Measurements from ENCODE around the gene MS4A6A. TPM values are rescaled to one million over a fixed set of nuclear protein-coding genes. Genes with fewer than 3 reads are reported as not detected.
"Not testable (repeated sequence)": the region's sequence is repeated elsewhere in the genome, so short reads cannot be mapped to it uniquely, and the experiment has no call there.

MS4A6A gene
- total RNA-seq, 1 donor from 2014 or later: 42.1 TPM

- no peak overlapping the region for H3K4me3 ChIP-seq
- TF ChIP-seq CTCF (IDR thresholded peaks at IDR 0.05; ENCODE audit: borderline replicate concordance): no peak
- DNase-seq: no peak
- H3K36me3 ChIP-seq: no peaks in the 10 kb centered on the region
- H3K4me1 ChIP-seq: no peaks in the 10 kb centered on the region
- no peaks in the 10 kb centered on the region for H3K27me3 ChIP-seq (ENCODE audit: low read depth)
- H3K27ac ChIP-seq (replicated peaks): no peak overlapping the region
- intact Hi-C loops (cut with micrococcal nuclease): no loop called here
- peaks cover 8% of the 10 kb centered on the region for H3K9me3 ChIP-seq (replicated peaks)
Observed at GRCh38 chr11:60145677-60146076, 37.2 kb downstream of the MS4A6A start.

DNA sequence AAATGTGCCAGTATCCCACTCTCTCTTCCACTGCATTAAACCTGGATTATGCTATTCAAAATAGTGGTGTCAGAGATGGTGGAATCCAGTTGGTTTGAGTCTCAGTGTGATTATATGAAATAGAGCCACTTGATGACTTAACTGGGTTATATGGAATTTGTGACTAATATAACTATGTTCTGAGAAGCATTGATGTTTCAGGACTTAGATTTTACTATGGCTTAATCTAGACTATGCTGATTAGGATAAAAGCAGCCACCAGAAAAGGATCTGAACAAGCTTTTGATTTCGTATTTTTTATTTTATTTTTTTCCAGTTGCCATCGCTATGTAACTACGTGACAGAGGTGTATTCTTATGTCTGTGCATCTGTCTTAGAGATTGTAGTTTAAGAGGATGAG, 39.1 kb downstream of the MS4A6A start:
- no peaks in the 10 kb centered on the region for H3K9me3 ChIP-seq (replicated peaks)
- H3K27me3 ChIP-seq (ENCODE audit: low read depth): no peaks in the 10 kb centered on the region
- no peaks in the 10 kb centered on the region for H3K36me3 ChIP-seq
- intact Hi-C loops (cut with micrococcal nuclease): no loop called here
- no peak for DNase-seq
- H3K4me1 ChIP-seq: no peaks in the 10 kb centered on the region
- TF ChIP-seq CTCF (IDR thresholded peaks at IDR 0.05; ENCODE audit: borderline replicate concordance): no peak
- no peak overlapping the region for H3K27ac ChIP-seq (replicated peaks)
- no peak overlapping the region for H3K4me3 ChIP-seq

DNA sequence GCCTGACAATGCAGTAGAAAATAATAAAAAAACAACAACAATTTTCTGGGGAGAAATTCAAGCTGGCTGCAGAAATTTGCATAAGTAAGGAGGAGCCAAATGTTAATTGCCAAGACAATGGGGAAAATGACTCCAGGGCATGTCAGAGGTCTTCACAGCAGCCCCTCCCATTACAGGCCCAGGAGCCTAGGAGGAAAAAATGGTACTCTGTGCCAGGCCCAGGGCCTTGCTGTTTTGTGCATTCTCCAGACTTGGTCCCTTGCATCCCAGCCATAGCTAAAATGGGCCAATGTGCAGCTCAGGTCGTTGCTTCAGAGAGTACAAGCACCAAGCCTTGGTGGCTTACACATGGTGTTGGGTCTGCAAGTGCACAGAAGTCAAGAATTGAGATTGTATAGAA, 49.0 kb downstream of the MS4A6A start:
- peaks cover 20% of the 10 kb centered on the region for H3K9me3 ChIP-seq (replicated peaks)
- intact Hi-C loops (cut with micrococcal nuclease): no loop called here
- no peak for TF ChIP-seq CTCF (IDR thresholded peaks at IDR 0.05; ENCODE audit: borderline replicate concordance)
- H3K27me3 ChIP-seq (ENCODE audit: low read depth): no peaks in the 10 kb centered on the region
- no peak for DNase-seq
- no peaks in the 10 kb centered on the region for H3K36me3 ChIP-seq
- H3K27ac ChIP-seq (replicated peaks): no peak overlapping the region
- H3K4me3 ChIP-seq: no peak overlapping the region
- no peaks in the 10 kb centered on the region for H3K4me1 ChIP-seq

DNA sequence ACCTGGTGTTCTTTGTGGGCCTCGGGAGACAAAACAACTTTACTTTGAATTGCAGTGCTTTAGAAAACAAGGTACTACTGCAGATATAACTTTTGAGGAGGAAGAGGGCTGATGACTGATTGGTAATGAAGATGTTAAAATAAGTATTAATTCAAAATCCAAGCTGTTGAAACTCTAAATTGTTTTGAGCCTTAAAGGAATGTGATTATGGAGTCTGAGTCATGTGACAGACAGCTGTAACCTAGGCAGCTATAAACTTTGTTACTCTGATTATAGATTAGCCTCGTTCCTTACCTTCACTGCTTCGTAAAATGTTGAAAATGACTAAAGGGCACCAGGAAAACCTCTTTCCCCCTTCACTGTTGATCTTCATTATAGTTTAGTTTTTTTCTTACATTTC, 51.0 kb downstream of the MS4A6A start:
- no peak overlapping the region for H3K27ac ChIP-seq (replicated peaks)
- intact Hi-C loops (cut with micrococcal nuclease): no loop called here
- no peak for TF ChIP-seq CTCF (IDR thresholded peaks at IDR 0.05; ENCODE audit: borderline replicate concordance)
- no peak for DNase-seq
- no peaks in the 10 kb centered on the region for H3K36me3 ChIP-seq
- H3K9me3 ChIP-seq (replicated peaks): peaks cover 11% of the 10 kb centered on the region
- no peak overlapping the region for H3K4me3 ChIP-seq
- H3K4me1 ChIP-seq: no peaks in the 10 kb centered on the region
- no peaks in the 10 kb centered on the region for H3K27me3 ChIP-seq (ENCODE audit: low read depth)

DNA sequence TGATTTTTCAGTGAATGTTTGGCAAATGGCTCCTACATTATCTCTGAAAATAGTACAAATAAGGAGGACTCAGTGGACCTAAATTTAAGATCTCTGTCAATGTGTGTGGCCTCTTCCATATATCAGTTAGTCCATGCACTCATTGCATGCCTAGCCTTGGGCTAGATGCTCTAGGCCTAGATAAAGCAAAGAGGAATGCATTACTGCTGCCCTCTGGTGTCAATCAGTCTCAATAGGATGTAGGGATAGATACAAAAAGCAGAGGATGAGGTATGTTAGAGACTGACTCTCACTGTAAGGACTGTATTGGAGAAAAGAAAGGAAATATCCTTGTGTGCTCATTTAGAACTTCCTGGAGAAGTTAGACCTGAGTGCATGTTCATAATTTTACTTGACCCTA, 52.4 kb downstream of the MS4A6A start:
- H3K27ac ChIP-seq (replicated peaks): no peak overlapping the region
- H3K36me3 ChIP-seq: no peaks in the 10 kb centered on the region
- no peak overlapping the region for H3K4me3 ChIP-seq
- H3K9me3 ChIP-seq (replicated peaks): no peaks in the 10 kb centered on the region
- peak; percentile 59 for TF ChIP-seq CTCF (IDR thresholded peaks at IDR 0.05; ENCODE audit: borderline replicate concordance)
- H3K4me1 ChIP-seq: no peaks in the 10 kb centered on the region
- DNase-seq: no peak
- H3K27me3 ChIP-seq (ENCODE audit: low read depth): no peaks in the 10 kb centered on the region
- intact Hi-C loops (cut with micrococcal nuclease): no loop called here

DNA sequence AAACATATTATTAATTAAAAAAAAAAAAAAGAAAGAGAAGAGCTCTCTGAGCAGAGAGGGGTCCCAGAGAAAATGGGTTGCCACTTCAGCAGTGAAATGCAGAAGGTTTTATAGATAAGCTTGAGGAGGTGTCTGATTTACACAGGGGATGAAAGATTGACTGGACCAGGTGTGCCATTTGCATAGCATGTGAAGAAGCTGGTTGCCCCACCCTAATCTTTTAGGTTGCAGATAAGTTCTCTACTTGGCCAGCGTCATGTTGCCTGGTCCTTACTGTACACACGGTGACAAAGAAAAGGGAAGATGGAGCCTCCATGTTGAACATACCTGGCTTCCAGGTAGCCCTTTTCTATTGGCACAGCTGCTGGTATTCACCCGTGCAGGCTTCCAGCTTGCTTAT, 53.0 kb downstream of the MS4A6A start:
- no peak for DNase-seq
- Histone ChIP-seq H3K9me3 (replicated peaks) (no peaks in the 10 kb centered on the region), H3K27ac (replicated peaks) (no peak overlapping the region), H3K36me3 (no peaks in the 10 kb centered on the region), H3K27me3 (ENCODE audit: low read depth) (no peaks in the 10 kb centered on the region), H3K4me1 (no peaks in the 10 kb centered on the region), H3K4me3 (no peak overlapping the region)
- no peak for TF ChIP-seq CTCF (IDR thresholded peaks at IDR 0.05; ENCODE audit: borderline replicate concordance)
- intact Hi-C loops (cut with micrococcal nuclease): no loop called here

- H3K4me3 ChIP-seq; H3K27me3 ChIP-seq (ENCODE audit: low read depth); H3K9me3 ChIP-seq (replicated peaks); DNase-seq; intact Hi-C loops (cut with micrococcal nuclease); H3K36me3 ChIP-seq; H3K4me1 ChIP-seq; H3K27ac ChIP-seq (replicated peaks): not testable (repeated sequence)
Observed at GRCh38 chr11:60128866-60129265, 54.0 kb downstream of the MS4A6A start.

Measured in left ventricle myocardium inferior (tissue), 1 donor.